EL (cell line): ENCODE data around the gene ATP6V0A1.
"Not testable (repeated sequence)": the region's sequence is repeated elsewhere in the genome, so short reads cannot be mapped to it uniquely, and the experiment has no call there.

Source experiments
- DNase-seq: peaks from one replicate; pipeline ENCODE4 v3.0.0-alpha.2; 2016

ATP6V0A1 gene

GRCh38 chr17:42521036-42521435 is 62.4 kb downstream of the ATP6V0A1 start:
- DNase-seq, result peak; percentile 37

DNA sequence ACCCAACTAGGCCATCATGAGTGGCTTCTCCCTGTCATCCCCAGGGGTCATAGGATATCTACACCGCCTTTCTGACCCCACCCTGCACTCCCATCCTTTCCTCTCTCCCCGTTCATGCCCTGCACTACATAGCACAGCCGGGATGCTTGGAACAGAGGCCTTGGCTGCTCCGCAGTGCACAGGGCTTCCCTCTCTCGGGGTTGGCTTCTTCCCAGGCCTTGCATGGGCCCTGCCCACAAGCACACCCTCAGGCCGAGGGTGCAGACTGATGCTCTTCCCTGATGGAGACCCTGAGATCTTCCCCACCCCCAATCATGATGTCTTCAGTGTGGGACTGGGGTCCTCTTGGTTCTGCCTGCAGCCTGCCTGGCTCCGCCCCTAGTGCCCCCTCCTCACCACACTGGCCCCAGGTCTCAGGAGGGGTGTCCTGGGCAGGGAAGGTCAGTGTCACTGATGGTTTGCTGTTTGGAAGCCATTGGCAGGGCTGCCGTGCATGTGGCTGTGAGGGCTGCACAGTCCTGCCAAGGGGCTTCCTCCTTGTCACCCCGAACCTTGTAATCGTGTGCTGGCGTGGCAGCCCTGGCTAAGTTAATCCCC is 63.1 kb downstream of the ATP6V0A1 start:
- DNase-seq, result no peak

GRCh38 chr17:42522263-42522790 is 63.6 kb downstream of the ATP6V0A1 start:
- DNase-seq, result no peak

DNA sequence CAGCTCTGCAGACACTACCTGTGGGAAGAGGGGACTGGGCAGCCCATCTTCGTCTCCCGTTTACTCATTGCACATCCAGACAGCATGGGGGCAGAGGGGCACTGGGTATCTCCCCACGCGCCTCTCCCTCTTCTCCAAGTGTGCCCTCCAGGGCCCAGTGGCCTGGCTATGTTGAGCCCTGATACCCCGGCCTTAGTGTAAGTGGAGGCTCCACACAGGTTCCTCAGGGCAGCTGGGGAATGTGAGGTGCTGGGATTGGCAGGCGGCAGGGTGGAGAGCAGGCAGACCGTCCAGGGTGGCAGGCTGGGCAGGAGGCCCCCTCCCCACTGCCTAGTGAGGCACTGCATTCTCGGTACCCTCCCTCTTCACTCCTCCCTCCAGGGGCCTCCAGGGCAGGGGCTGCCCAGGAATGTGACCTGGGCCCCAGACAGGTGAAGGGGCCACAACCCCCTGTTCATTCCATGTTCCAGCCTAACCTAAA is 64.2 kb downstream of the ATP6V0A1 start:
- DNase-seq, result no peak

GRCh38 chr17:42525221-42525620 is 66.5 kb downstream of the ATP6V0A1 start:
- peak; percentile 81 for DNase-seq

DNA sequence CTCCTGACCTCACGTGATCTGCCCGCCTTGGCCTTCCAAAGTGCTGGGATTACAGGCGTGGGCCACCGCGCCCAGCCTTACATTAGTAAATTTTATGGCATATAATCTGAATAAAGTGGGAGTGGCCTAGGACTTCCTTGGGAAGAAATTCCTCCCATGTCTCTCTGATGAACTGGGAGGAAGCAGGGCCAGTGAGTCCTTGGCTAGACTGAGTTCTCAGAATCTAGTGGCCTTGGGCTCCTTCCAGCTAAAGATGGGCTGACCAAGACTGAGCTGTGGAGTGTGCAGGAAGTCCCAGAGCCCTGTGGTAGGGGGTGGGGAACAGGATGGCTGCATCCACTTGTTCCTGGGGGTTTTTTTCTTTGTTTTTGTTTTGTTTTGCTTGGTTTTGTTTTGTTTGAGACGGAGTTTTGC is 67.4 kb downstream of the ATP6V0A1 start:
- DNase-seq, result peak; percentile 81

DNA sequence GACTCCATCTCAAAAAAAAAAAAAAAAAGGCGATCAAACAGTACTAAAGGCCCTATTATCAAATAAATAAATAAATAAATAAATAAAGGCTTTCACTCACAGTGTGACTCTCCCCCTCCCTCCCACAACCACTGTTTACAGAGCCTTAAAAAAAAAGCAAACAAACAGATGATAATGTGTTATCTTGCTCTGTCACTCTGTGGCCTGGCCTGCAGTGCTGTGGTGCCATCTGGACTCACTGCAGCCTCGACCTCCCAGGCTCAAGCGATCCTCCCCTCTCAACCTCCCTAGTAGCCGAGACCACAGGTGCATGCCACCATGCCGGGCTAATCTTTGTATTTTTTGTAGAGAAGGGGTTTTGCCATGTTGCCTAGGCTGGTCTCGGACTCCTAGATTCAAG is 69.3 kb downstream of the ATP6V0A1 start:
- no peak for DNase-seq

DNA sequence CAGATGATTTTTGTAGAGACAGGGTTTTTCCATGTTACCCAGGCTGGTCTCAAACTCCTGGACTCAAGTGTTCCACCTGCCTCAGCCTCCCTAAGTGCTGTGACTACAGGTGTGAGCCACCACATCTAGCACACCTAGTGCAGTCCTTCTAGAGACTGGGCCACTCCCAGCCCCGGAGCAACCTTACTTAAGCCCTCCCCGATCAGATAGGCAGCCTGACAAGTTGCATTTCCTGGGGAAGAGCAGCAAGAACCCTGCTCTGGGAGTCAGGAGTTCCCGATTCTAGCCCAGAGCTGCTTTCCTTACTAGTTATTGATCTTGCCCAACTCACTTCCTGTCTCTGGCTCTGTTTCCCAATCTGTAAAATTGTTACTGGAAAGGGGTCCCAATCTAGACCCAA is 70.4 kb downstream of the ATP6V0A1 start:
- DNase-seq, result no peak

GRCh38 chr17:42530952-42531454 is 72.3 kb downstream of the ATP6V0A1 start:
- no peak for DNase-seq

DNA sequence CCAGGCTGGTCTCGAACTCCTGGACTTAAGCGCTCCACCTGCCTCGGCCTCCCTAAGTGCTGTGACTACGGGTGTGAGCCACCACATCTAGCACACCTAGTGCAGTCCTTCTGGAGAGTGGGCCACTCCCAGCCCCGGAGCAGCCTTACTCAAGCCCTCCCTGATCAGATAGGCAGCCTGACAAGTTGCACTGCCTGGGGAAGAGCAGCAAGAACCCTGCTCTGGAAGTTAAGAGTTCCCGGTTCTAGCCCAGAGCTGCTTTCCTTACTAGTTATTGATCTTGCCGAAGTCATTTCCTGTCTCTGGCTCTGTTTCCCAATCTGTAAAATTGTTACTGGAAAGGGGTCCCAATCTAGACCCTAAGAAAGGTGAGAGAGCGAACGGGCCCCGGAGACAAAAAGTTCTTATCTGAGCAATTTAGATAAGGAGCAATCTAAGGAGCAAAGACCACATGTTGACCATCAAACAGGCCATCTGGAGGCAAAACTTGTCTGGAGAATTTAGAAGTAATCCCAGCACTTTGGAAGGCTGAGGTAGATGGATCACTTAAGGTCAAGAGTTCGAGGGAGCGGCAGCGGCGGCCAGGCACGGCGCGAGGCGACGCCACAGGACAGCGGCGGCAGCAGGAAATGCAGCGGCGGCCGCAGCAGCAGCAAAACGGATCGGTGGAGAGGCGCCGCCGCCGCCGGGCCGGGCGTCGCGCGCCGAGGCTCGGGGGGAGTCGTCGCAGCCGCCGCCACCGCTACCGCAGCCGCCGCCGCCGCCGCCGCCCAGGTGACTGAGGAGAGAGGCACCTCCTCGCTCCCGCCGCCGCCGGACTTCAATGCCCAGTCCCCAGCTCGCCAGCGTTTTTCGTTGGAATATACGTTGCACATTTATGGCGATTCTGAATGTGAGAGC is 73.0 kb downstream of the ATP6V0A1 start:
- peak; percentile 59 for DNase-seq

GRCh38 chr17:42535155-42536047 is 76.7 kb downstream of the ATP6V0A1 start:
- DNase-seq, result no peak

GRCh38 chr17:42536048-42536371 is 77.3 kb downstream of the ATP6V0A1 start, which contains the start of gene NAGLU:
NAGLU (plus strand) TSS chr17:42536241; CDS start chr17:42536273, 32 bp downstream.
- DNase-seq, result peak; percentile 91

DNA sequence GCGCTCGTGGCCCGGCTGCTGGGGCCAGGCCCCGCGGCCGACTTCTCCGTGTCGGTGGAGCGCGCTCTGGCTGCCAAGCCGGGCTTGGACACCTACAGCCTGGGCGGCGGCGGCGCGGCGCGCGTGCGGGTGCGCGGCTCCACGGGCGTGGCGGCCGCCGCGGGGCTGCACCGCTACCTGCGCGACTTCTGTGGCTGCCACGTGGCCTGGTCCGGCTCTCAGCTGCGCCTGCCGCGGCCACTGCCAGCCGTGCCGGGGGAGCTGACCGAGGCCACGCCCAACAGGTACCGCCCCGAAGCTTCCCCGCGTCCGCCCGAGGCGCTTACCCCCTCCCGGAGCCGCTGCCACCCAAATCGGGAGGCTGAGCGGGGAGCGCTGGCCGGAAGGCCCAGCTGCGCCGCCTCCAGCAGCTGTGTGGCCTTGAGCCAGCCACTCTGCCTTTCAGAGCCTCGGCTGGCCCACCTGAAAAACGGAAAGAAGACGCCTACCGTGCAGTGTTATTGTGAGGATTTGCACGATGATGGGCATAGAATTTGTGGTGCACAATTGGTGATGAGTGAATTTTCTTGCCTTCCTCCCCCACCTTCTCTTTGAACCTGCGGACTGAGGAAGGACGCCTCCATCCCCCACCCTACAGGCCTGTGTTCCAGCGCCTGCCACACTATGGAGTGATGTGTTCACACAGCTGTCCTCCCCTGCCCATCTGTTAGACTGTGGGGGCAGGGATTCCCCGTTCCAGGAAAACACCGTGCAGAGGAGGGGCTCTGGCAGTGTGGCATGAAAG is 77.9 kb downstream of the ATP6V0A1 start:
- DNase-seq, result peak; percentile 88

DNA sequence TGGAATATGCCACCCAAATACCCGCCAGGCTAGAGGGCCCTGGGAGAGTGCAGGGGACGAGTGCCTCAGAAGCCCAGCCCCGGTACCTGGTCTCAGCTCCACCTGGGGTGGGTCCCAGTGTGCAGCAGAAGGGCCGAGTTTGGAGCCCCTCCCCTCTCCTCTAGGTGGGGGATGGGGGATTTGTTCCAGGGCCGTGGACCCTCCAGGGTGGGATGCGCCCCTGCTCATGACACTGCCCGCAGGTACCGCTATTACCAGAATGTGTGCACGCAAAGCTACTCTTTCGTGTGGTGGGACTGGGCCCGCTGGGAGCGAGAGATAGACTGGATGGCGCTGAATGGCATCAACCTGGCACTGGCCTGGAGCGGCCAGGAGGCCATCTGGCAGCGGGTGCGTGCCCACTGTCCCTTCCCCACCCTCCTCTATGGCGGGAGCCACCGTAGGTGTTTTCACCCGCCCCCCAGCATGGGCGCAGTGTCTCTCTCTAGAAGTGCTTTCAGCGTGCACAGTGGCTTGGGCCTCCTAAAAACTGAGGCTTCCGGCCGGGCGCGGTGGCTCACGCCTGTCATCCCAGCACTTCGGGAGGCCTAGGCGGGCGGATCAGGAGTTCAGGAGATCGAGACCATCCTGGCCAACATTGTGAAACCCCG is 78.6 kb downstream of the ATP6V0A1 start:
- DNase-seq, result no peak

DNA sequence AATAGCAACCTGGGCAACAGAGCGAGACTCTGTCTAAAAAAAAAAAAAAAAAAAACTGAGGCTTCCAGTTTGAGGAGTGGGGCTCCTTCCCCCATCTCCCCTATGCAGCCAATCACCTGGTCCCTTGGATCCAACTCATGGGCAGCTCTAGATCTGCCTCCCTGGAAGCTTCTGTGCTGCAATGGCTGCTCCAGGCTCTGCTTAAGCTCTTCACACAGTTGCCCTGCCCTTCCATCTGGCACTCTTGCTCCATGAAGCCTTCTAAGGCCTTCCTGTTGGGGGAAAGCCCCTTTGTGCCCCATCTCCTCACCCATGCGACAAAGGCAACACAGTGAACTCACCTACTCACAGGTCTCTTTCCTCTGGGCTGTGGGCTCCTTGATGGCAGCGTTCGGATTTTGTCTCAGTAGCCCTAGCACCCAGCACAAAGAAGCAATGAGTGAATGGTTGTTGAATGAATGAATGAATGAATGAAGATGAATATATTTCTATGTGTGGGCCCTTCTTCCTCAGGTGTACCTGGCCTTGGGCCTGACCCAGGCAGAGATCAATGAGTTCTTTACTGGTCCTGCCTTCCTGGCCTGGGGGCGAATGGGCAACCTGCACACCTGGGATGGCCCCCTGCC is 79.3 kb downstream of the ATP6V0A1 start:
- no peak for DNase-seq

GRCh38 chr17:42538482-42538881 is 79.8 kb downstream of the ATP6V0A1 start:
- no peak for DNase-seq

DNA sequence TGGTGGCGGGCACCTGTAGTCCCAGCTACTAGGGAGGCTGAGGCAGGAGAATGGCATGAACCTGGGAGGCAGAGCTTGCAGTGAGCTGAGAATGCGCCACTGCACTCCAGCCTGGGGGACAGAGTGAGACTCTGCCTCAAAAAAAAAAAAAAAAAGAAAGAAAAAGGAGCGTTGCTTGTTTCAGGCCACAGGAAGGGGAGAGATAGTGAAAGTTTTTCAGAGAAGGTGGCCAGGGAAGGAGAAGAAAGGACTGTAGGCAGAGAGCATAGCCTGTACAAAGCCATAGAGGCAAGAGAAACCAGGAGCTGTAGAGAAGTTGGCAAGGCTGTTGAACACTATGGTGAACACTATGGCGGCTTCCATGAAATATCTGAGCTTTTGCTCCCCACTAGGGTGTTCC is 81.9 kb downstream of the ATP6V0A1 start:
- not testable (repeated sequence) for DNase-seq

DNA sequence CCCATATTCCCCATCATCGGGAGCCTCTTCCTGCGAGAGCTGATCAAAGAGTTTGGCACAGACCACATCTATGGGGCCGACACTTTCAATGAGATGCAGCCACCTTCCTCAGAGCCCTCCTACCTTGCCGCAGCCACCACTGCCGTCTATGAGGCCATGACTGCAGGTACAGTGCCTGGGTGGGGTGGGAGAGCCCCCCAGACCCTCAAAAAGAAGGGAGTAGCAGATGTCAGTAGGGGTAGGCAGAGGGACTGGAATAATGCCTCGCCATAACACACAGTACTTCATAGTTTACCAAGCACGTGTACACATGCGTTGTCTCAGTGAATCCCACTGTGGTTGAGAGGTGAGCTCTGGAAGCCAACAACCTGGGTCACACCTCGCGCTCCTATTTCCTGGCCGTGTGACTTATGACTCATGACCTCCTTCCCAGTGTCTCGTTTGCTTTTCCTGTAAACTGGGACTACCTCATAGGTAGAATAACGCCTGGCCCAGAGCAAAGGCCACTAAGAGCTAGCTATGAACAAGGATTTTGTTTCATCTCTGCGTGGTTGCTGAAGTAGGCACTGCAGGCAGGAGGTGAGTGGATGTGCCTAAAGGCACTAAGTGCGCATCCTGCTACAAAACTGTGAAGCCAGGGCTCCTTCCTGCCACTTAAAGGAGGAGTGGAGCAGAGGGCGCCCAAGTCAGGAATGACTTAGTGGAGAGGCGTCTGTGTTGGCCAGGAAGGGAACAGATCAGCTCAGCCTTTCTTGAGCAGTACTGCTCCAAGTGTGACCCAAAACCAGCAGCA is 82.6 kb downstream of the ATP6V0A1 start:
- no peak for DNase-seq

DNA sequence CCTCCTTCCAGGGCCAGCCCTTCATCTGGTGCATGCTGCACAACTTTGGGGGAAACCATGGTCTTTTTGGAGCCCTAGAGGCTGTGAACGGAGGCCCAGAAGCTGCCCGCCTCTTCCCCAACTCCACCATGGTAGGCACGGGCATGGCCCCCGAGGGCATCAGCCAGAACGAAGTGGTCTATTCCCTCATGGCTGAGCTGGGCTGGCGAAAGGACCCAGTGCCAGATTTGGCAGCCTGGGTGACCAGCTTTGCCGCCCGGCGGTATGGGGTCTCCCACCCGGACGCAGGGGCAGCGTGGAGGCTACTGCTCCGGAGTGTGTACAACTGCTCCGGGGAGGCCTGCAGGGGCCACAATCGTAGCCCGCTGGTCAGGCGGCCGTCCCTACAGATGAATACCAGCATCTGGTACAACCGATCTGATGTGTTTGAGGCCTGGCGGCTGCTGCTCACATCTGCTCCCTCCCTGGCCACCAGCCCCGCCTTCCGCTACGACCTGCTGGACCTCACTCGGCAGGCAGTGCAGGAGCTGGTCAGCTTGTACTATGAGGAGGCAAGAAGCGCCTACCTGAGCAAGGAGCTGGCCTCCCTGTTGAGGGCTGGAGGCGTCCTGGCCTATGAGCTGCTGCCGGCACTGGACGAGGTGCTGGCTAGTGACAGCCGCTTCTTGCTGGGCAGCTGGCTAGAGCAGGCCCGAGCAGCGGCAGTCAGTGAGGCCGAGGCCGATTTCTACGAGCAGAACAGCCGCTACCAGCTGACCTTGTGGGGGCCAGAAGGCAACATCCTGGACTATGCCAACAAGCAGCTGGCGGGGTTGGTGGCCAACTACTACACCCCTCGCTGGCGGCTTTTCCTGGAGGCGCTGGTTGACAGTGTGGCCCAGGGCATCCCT is 84.8 kb downstream of the ATP6V0A1 start:
- no peak for DNase-seq
